ENCODE results near the gene KLLN. TPM values are rescaled to one million over a fixed set of nuclear protein-coding genes. Genes with fewer than 3 reads are reported as not detected.
A peak's percentile ranks its signal among the peaks of the same experiment; 100 is the strongest.
"Not testable (repeated sequence)": the region's sequence is repeated elsewhere in the genome, so short reads cannot be mapped to it uniquely, and the experiment has no call there.

The KLLN gene
- polyA plus RNA-seq, 1 donor from 2014 or later, result 0.25 TPM

- Mint-ChIP-seq H3K27ac (no peak overlapping the region), H3K36me3 (peaks cover 1% of the 10 kb centered on the region), H3K27me3 (no peaks in the 10 kb centered on the region), H3K4me1 (peaks cover 36 to 50% (median 49%) of the 10 kb centered on the region in 3 donors), H3K4me3 (peak overlapping the region in 1 of 4 donors; percentile 73), H3K9me3 (no peaks in the 10 kb centered on the region)
These were observed 10.3 kb upstream of the KLLN start for GRCh38 chr10:87873656-87874055.

GRCh38 chr10:87872828-87873227 lies 9.5 kb upstream of the KLLN start:
- Mint-ChIP-seq H3K27ac (no peak overlapping the region), H3K36me3 (peaks cover 1% of the 10 kb centered on the region), H3K27me3 (no peaks in the 10 kb centered on the region), H3K4me3 (peak overlapping the region in 1 of 4 donors; percentile 58), H3K4me1 (peaks cover 42 to 55% (median 55%) of the 10 kb centered on the region in 3 donors), H3K9me3 (no peaks in the 10 kb centered on the region)

- H3K27ac Mint-ChIP-seq, result no peak overlapping the region
- H3K9me3 Mint-ChIP-seq, result no peaks in the 10 kb centered on the region
- peak overlapping the region in 2 of 4 donors; percentile 17 to 78 for H3K4me3 Mint-ChIP-seq
- H3K36me3 Mint-ChIP-seq, result peaks cover 1% of the 10 kb centered on the region
- H3K4me1 Mint-ChIP-seq, result peaks cover 48 to 64% (median 60%) of the 10 kb centered on the region in 3 donors
- H3K27me3 Mint-ChIP-seq, result no peaks in the 10 kb centered on the region
These were observed 6.6 kb upstream of the KLLN start for GRCh38 chr10:87869773-87870551.

- H3K9me3 Mint-ChIP-seq, H3K27me3 Mint-ChIP-seq, H3K36me3 Mint-ChIP-seq: not testable (repeated sequence)
- Mint-ChIP-seq H3K4me1 (peaks cover 48 to 61% (median 56%) of the 10 kb centered on the region in 3 donors), H3K27ac (peak overlapping the region in 1 of 3 donors; percentile 63), H3K4me3 (peak overlapping the region in 2 of 4 donors; percentile 89 to 92)
These were observed 5.8 kb upstream of the KLLN start for GRCh38 chr10:87869139-87869538.

DNA sequence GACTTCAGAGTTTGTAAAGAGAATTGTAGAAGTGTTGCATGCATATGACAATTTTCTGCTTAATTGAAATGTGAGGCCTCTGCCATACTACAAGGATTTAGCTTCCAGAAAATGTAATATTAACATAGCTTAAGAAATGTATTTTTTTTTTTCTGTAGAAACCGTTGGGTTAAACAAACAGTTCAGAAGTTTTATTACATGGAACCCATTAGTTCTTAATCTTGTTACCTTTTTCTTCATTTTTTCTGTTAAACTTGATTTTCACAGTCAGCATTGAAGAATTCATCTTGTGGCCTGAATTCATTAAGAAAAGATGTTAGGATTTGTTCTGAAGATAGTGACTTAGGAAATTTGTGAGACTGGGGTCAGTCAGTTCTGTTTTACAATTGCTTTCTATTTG lies 4.9 kb upstream of the KLLN start:
- Mint-ChIP-seq H3K4me1 (peaks cover 43 to 57% (median 47%) of the 10 kb centered on the region in 3 donors), H3K4me3 (peak overlapping the region; percentile 59 to 92 (median 84)), H3K27ac (peak overlapping the region in 2 of 3 donors; percentile 13 to 63), H3K36me3 (peaks cover 1% of the 10 kb centered on the region), H3K9me3 (no peaks in the 10 kb centered on the region), H3K27me3 (no peaks in the 10 kb centered on the region)

- H3K27ac Mint-ChIP-seq, result peak overlapping the region in 1 of 3 donors; percentile 89
- no peaks in the 10 kb centered on the region for H3K27me3 Mint-ChIP-seq
- peaks cover 41 to 49% (median 43%) of the 10 kb centered on the region in 3 donors for H3K4me1 Mint-ChIP-seq
- H3K4me3 Mint-ChIP-seq, result peak overlapping the region; percentile 95 to 98 (median 96)
- H3K9me3 Mint-ChIP-seq, result no peaks in the 10 kb centered on the region
- peaks cover 1% of the 10 kb centered on the region for H3K36me3 Mint-ChIP-seq
These were observed 4.1 kb upstream of the KLLN start for GRCh38 chr10:87867453-87867852.

DNA sequence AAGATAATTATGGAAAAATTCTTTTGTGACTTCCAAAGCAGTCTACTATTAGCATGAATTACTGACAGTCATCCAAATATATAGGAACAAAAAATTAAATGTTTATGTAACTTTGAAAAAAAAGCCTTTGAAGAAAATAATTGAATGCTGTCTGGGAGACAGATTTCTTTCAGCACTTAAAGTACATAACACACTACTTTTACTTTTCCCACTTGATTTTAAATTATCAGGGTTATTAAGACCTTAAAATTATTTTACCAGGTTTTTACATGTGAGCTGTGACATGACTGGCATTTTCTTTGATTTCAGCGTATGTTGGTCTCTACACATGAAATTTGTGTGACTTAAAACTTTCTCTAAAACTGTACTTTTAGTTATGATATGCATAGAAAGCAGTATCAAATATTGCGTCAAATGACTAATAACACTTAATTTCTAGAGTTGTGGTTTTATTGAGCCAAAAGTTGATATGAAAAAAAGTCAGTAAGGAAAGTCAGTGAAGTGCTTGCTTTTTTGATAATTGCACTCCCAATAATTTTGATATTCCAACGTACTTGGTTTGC lies 3.2 kb upstream of the KLLN start:
- H3K27ac Mint-ChIP-seq, result peak overlapping the region in 2 of 3 donors; percentile 52 to 89
- no peaks in the 10 kb centered on the region for H3K9me3 Mint-ChIP-seq
- H3K4me3 Mint-ChIP-seq, result peak overlapping the region; percentile 95 to 98 (median 96)
- H3K36me3 Mint-ChIP-seq, result no peaks in the 10 kb centered on the region
- peaks cover 42 to 50% (median 43%) of the 10 kb centered on the region in 3 donors for H3K4me1 Mint-ChIP-seq
- no peaks in the 10 kb centered on the region for H3K27me3 Mint-ChIP-seq

GRCh38 chr10:87865241-87865881 lies 2.0 kb upstream of the KLLN start:
- Mint-ChIP-seq H3K9me3 (no peaks in the 10 kb centered on the region), H3K36me3 (no peaks in the 10 kb centered on the region)

DNA sequence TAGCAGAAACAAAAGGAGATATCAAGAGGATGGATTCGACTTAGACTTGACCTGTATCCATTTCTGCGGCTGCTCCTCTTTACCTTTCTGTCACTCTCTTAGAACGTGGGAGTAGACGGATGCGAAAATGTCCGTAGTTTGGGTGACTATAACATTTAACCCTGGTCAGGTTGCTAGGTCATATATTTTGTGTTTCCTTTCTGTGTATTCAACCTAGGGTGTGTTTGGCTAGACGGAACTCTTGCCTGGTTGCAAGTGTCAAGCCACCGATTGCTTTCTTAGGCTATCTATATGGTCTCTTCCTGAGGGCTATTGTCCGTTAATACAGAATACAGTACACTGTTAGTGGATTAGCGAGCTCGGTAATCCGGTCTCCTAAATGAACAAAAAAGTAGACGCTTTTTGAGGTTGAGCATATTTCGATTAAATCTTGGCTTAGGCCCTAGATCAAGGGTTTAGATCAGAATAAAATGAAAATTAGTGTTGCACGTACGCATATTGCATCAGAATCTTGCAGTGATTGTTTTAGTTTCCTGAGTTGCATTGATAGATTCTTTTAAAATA lies 1.2 kb upstream of the KLLN start:
- H3K36me3 Mint-ChIP-seq, result no peaks in the 10 kb centered on the region
- no peaks in the 10 kb centered on the region for H3K27me3 Mint-ChIP-seq
- no peaks in the 10 kb centered on the region for H3K9me3 Mint-ChIP-seq
- H3K27ac Mint-ChIP-seq, result peak overlapping the region; percentile 73 to 89 (median 88)
- H3K4me3 Mint-ChIP-seq, result peak overlapping the region; percentile 95 to 98 (median 96)
- H3K4me1 Mint-ChIP-seq, result peaks cover 38 to 51% (median 44%) of the 10 kb centered on the region in 3 donors

More at GRCh38 chr10:87865241-87865881, 2.0 kb upstream of the KLLN start:
- peaks cover 40 to 52% (median 46%) of the 10 kb centered on the region in 3 donors for H3K4me1 Mint-ChIP-seq
- H3K27ac Mint-ChIP-seq, result peak overlapping the region; percentile 3 to 89 (median 73)
- H3K27me3 Mint-ChIP-seq, result no peaks in the 10 kb centered on the region
- peak overlapping the region; percentile 95 to 98 (median 96) for H3K4me3 Mint-ChIP-seq

GRCh38 chr10:87863951-87864495 lies 690 bp upstream of the KLLN start:
- H3K27me3 Mint-ChIP-seq, H3K36me3 Mint-ChIP-seq, H3K9me3 Mint-ChIP-seq: not testable (repeated sequence)
- peak overlapping the region; percentile 73 to 89 (median 88) for H3K27ac Mint-ChIP-seq
- peak overlapping the region; percentile 95 to 98 (median 96) for H3K4me3 Mint-ChIP-seq
- H3K4me1 Mint-ChIP-seq, result peaks cover 38 to 48% (median 41%) of the 10 kb centered on the region in 3 donors

GRCh38 chr10:87862679-87863052 lies 667 bp downstream of the KLLN start:
- H3K4me1 Mint-ChIP-seq, result peaks cover 29 to 35% (median 32%) of the 10 kb centered on the region in 3 donors
- no peaks in the 10 kb centered on the region for H3K27me3 Mint-ChIP-seq
- no peaks in the 10 kb centered on the region for H3K9me3 Mint-ChIP-seq
- no peaks in the 10 kb centered on the region for H3K36me3 Mint-ChIP-seq
- H3K4me3 Mint-ChIP-seq, result peak overlapping the region; percentile 95 to 98 (median 96)
- H3K27ac Mint-ChIP-seq, result peak overlapping the region; percentile 92 to 99 (median 95)

- no peaks in the 10 kb centered on the region for H3K27me3 Mint-ChIP-seq
- no peaks in the 10 kb centered on the region for H3K36me3 Mint-ChIP-seq
- H3K4me3 Mint-ChIP-seq, result peak overlapping the region; percentile 95 to 98 (median 96)
- no peaks in the 10 kb centered on the region for H3K9me3 Mint-ChIP-seq
- peak overlapping the region; percentile 92 to 99 (median 95) for H3K27ac Mint-ChIP-seq
- peaks cover 24 to 31% (median 28%) of the 10 kb centered on the region in 3 donors for H3K4me1 Mint-ChIP-seq
These were observed 1.2 kb downstream of the KLLN start for GRCh38 chr10:87861953-87862678.

GRCh38 chr10:87861566-87861952 lies 1.8 kb downstream of the KLLN start:
- Mint-ChIP-seq H3K4me1 (peaks cover 20 to 27% (median 25%) of the 10 kb centered on the region in 3 donors), H3K9me3 (no peaks in the 10 kb centered on the region), H3K27ac (peak overlapping the region; percentile 92 to 99 (median 95)), H3K4me3 (peak overlapping the region; percentile 95 to 98 (median 96)), H3K36me3 (no peaks in the 10 kb centered on the region), H3K27me3 (no peaks in the 10 kb centered on the region)

- no peaks in the 10 kb centered on the region for H3K9me3 Mint-ChIP-seq
These were observed 2.4 kb downstream of the KLLN start for GRCh38 chr10:87860816-87861403.

More at GRCh38 chr10:87860816-87861403, 2.4 kb downstream of the KLLN start:
- peak overlapping the region; percentile 92 to 99 (median 95) for H3K27ac Mint-ChIP-seq
- H3K4me3 Mint-ChIP-seq, result peak overlapping the region; percentile 95 to 98 (median 96)
- H3K27me3 Mint-ChIP-seq, result no peaks in the 10 kb centered on the region
- H3K36me3 Mint-ChIP-seq, result no peaks in the 10 kb centered on the region
- peaks cover 19 to 26% (median 23%) of the 10 kb centered on the region in 3 donors for H3K4me1 Mint-ChIP-seq
